GM12892 (cell line): ENCODE results near the gene ALOX5.

Source experiments
- DNase-seq: peaks from one replicate; pipeline ENCODE4 v3.0.0; 2011; ENCODE audit not compliant: insufficient read length
- FAIRE-seq: peaks from 2 replicates; lab custom pipeline; 2011; peaks lifted over from hg19 to GRCh38; lab: Jason Lieb, UNC
- POLR2A ChIP-seq: IDR thresholded peaks from 2 replicates; pipeline ENCODE4 v1.6.1; 2011; ENCODE audit warnings: low read depth, low read length, control low read depth
- POLR2AphosphoS5 ChIP-seq: IDR thresholded peaks from 2 replicates; pipeline ENCODE4 v1.6.1; 2011; ENCODE audit warnings: low read depth, low read length, control low read depth
- TAF1 ChIP-seq: IDR thresholded peaks from 2 replicates; pipeline ENCODE4 v1.6.1; 2011; ENCODE audit warnings: low read depth, mild to moderate bottlenecking, control low read depth, low read length, borderline replicate concordance

ALOX5 gene

DNA sequence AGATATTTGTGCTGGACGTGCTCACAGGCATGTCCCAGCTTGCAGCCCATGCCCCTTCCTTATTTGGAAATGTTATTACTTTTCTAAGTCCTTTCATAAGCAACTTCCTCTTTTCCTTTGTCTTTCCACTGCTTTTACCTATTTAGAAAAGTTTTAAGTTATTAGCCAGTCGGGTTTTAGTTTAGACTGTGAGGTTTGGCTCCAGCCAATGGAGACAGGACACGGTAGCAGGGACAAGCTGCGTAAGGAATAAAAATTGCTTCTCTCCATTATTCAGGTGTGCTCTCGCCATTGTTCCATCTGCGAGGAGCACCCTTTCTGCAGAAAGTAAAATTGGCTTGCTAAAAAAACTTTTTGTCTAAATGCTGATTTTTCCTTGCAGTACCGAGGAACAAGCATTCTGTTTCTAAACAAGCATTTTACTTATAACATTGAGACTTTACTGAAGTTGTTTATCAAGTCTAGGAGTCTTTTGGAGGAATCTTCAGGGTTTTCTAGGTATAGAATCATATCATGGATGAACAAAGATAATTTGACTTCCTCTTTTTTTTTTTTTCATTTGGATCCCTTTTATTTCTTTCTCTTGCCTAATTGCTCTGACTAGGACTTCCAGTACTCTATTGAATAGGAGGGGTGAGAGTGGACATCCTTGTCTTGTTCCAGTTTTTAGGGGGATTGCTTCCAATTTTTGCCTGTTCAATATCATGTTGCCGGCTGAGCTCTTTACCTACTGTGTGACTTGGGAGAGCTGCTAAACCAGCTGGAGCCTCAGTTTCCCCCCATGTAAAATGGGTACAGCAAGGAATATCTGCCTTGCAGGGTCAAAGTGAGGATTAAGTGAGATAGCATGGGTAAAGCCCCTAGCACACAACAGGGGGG, 63.8 kb downstream of the ALOX5 start:
- peak; percentile 90 for FAIRE-seq
- TF ChIP-seq TAF1 (no peak), POLR2AphosphoS5 (no peak), POLR2A (no peak)
- no peak for DNase-seq

DNA sequence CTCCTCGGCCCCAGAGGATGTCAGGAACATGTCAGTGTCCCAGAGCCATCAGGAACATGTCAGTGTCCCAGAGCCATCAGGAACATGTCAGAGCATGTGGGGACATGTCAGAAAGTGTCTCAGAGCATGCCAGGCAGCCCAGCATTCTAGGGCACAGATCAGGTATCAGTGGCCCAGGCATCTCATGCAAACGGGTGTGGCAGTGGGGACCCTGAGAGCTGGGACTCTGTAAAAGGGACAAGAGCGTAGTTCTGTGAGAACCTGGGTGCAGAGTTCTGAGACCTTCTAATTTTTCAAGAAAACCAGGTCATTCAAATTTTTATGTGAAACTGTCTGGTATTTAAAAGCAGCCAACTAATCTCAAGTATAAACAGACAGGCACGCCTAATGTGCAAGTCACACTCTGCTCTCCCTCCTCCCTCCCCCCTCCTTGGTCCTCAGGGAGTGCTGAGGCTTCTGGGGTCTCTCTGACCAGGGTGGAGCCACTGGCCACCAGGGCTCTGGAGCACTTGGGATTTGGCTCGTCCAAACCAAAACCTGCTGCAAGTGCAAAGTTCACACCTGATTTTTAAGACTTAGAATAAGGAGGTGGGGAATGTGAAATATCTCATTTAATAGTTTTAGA, 64.6 kb downstream of the ALOX5 start:
- no peak for FAIRE-seq

DNA sequence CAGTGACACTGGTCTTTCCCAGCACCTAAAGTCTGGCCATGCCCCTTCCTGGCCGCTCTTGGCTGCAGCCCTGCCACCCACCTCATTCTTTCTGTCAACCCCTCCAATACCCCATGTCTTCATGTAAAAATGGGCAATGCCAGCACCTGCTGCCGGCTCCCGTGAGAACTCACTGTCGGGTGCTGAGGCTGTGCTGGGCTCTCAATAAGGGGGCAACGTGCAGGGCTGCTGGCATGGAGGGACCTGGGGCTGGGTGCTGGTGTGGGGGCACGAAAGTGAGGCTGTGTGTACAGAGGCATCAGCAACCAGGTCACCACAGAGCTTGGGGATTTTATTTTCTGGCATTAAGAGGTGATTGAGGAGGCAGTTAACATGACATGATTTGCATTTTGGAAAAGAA, 65.3 kb downstream of the ALOX5 start:
- TF ChIP-seq POLR2AphosphoS5, result no peak
- no peak for TF ChIP-seq TAF1
- no peak for TF ChIP-seq POLR2A
- no peak for FAIRE-seq
- no peak for DNase-seq

More for the DNA sequence above, 64.6 kb downstream of the ALOX5 start:
- TF ChIP-seq POLR2A, result no peak
- TF ChIP-seq TAF1, result no peak
- DNase-seq, result no peak

DNA sequence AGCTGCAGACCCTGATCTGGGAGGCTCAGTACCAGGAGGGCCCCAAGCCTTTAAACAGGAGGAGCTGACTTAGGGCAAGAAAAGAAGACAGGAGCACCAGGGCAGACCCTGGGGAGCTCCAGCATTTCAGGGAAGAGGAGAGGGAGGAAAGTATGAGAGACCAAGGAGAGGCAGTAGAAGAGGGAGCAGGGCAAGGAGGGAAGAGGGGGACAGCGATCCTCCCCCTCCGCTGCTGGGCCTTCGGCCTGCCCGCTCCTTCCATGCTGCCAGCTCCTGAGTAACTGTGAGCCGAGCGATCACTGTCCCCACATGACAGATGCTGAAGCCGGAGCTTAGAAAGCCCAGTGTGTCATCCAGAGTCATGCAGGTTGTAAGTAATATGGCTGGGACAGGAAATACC, 65.9 kb downstream of the ALOX5 start:
- DNase-seq (no peak), FAIRE-seq (no peak)
- TF ChIP-seq POLR2A (no peak), POLR2AphosphoS5 (no peak), TAF1 (no peak)

DNA sequence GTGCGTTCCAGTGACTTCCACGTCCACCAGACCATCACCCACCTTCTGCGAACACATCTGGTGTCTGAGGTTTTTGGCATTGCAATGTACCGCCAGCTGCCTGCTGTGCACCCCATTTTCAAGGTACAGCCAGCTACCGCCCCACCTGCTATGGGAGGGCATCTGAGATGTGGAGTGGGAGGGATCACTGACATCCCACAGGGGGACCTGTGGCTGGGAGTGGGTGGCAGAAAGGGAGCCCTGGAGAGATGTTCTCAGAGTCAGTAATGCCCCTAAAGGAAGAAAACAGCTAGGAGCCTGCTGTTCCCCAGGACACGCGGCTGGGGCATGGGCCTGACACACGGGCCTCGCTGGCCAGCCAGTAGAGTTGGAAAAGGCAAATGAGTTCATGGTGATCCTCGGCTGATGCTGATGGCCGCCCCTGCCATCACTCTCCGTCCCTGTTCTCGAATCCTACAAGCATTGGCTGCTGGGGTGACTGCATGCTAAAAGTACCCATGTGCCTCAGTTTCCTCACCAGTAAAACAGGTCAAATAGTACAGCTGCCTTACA, 66.6 kb downstream of the ALOX5 start:
- DNase-seq (no peak), FAIRE-seq (no peak)

DNA sequence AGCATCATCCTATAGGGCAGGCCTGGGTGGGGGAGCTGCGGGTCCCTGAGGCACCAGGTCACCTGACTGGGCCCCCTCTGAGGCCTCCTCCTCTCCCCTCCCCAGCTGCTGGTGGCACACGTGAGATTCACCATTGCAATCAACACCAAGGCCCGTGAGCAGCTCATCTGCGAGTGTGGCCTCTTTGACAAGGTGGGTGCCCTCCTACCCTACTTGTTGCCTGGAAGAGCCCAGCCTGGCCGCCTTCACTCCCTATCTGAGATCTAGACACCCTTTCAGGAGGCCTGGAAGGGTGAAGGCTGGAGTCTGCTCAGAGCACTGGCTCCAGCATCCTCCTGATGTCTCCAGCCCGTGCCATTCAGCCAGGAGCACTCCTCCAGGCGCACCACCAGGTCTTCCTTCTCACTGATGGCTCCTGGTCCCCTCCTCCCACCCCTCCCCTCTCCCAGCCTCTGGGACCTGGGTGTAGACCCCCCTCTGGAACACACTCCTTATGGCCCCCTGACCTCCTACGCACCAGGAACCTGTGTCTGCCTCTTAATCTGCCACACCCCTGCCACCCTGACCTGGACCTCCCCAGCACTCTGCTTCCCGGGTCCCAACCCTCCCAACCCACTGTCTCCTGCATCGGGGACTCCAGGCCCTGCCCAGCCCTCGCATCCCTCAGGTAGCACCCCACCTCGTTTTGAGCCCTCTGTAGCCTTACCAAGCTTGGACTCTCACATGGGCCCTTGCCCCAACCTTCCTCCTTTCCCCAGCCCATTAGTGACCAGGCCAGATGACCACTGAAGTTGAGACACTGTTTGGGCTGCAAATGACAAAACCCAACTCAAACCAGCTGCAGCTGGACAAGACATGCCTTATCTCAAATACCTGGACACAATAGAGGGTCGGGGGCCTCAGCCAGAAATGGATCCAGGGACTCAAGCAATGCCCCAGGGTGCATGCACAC, 67.5 kb downstream of the ALOX5 start:
- DNase-seq, result no peak
- no peak for TF ChIP-seq TAF1
- no peak for TF ChIP-seq POLR2AphosphoS5
- TF ChIP-seq POLR2A, result no peak
- no peak for FAIRE-seq

More for the DNA sequence above, 66.6 kb downstream of the ALOX5 start:
- TF ChIP-seq POLR2AphosphoS5 (no peak), TAF1 (no peak), POLR2A (no peak)

DNA sequence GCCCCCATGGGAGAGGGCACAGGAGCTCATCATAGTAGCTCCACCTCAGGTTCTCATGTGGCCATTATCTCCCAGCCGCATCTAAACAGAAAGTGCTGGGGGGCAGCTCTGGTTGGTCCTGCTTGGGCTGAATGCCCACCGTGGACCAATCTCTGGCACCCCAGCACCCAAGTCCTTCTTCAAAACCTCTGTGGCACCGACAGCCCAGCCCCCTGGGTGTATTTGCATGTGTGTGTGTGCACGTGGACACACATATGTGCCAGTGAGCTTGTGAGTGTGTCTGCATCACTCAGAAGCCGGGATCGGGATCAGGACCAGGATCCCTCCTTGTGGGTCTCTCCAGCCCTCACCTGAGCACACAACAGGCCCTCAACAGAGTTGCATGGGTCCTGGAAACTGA, 68.2 kb downstream of the ALOX5 start:
- DNase-seq (no peak), FAIRE-seq (no peak)
- no peak for TF ChIP-seq POLR2AphosphoS5
- no peak for TF ChIP-seq TAF1
- TF ChIP-seq POLR2A, result no peak

DNA sequence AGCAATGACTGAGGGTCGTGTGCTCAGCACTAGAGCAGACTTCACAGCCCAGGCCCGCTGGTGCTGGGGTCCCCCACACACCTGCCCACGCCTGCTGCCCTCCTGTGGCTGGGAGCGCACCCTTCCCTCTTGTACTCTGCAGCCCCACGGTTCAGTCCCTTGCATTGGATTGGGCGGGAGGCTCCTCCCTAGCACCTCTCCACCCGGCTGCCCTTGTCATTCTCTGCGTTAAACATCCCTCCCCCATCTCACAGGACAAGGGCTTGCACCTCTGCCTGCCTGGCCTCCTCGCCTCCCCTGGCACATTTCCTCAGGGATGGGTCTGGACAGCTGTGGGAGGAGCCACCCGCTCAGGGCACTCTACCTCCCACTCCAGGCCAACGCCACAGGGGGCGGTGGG, 68.6 kb downstream of the ALOX5 start:
- DNase-seq (no peak), FAIRE-seq (no peak)
- TF ChIP-seq POLR2A, result no peak
- TF ChIP-seq TAF1, result no peak
- no peak for TF ChIP-seq POLR2AphosphoS5

DNA sequence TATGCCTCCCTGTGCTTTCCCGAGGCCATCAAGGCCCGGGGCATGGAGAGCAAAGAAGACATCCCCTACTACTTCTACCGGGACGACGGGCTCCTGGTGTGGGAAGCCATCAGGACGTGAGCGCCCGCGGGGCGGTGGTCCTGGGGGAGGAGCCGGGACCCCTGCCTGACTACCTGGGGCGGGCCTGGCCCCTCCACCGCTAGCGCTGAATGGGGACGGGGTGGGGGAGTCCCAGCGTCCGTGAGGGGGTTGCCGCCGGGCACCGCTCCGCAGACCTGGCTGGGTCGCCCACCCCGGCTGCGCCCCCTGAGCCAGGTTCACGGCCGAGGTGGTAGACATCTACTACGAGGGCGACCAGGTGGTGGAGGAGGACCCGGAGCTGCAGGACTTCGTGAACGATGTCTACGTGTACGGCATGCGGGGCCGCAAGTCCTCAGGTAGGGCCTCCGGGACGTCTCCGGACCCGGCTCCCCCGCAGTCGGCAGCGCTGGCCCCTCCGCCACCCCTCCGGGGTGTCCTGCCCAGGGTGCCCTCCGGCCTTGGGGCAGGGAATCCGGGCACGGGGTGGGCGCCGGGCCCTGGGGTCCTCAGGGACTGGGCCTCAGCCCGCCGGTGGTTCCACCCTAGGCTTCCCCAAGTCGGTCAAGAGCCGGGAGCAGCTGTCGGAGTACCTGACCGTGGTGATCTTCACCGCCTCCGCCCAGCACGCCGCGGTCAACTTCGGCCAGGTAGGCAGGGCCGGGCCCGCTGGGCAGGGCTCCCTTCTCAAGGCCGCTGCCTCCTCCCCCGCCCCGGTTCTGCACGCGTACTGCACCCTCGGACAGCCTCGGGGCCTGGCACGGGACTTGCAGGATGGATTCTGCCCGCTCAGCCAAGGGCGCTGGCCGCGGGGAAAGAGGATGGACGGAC, 69.3 kb downstream of the ALOX5 start:
- DNase-seq (no peak), FAIRE-seq (no peak)

DNA sequence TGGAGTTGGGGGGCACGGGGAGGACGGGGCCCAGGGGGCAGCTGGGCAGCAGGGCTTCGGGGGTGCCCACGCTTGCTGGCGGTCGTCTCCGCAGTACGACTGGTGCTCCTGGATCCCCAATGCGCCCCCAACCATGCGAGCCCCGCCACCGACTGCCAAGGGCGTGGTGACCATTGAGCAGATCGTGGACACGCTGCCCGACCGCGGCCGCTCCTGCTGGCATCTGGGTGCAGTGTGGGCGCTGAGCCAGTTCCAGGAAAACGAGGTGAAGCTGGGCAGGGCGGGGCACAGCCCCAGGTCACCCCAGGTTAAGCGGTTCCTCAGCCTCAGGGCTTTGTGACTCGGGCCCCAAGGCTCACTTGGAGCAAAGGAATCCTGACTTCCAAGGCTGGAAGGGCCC, 70.0 kb downstream of the ALOX5 start:
- no peak for TF ChIP-seq TAF1
- no peak for TF ChIP-seq POLR2AphosphoS5
- no peak for TF ChIP-seq POLR2A
- no peak for DNase-seq
- no peak for FAIRE-seq

More for the DNA sequence above, 69.3 kb downstream of the ALOX5 start:
- TF ChIP-seq TAF1, result no peak
- no peak for TF ChIP-seq POLR2A
- TF ChIP-seq POLR2AphosphoS5, result no peak
